Renal pelvis (tissue), 4 donors: ENCODE data around the gene TBC1D9. TPM values are rescaled to one million over a fixed set of nuclear protein-coding genes. Genes with fewer than 3 reads are reported as not detected.

Experiments
- DNase-seq: peaks from one replicate; pipeline ENCODE4 v3.0.0-alpha.2; 2013
- polyA plus RNA-seq, 3 donors: library from polyadenylated mRNA; unstranded; fragments of 120-200 nt; gene quantifications; one replicate each; pipeline ENCODE4 v1.2.1, GENCODE V29; 2013; ENCODE audit not compliant: insufficient read length in 3 of 3

The TBC1D9 gene
- polyA plus RNA-seq, 3 donors = 54.8 to 62.6 (median 56.3) TPM

DNA sequence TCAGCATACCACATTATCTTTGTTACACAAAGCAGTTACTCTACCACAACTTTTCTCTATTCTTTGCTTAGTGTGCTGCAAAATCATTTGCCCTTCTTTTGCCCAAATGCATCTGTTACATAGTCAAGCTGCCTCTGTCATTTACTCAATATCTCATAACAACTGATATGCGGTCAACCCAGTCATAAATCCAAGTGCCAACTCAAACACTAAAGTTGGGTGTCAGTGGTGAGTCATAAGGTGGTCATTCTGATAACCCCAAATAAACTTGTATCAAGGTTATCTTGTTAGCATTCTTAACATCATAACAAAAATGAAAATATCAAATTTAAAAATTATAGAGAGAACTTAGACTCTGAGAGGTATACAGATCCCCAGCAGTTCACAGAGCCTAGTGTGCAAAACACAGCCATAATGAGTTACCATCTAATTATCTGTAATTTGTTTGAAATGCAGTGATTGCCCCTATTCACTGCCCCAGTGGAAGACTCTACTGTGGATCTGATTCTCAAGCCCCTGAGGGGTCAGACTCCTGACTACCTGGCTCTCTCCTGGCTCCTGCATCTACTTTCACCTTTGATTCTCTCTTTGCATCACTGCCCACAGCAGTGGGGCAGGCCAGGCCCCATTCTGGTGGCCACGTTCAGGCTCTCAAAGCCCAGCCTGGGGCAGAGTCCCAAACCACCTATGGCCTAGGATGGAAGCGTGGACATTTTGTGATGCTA is 29.2 kb downstream of the TBC1D9 start:
- no peak for DNase-seq

DNA sequence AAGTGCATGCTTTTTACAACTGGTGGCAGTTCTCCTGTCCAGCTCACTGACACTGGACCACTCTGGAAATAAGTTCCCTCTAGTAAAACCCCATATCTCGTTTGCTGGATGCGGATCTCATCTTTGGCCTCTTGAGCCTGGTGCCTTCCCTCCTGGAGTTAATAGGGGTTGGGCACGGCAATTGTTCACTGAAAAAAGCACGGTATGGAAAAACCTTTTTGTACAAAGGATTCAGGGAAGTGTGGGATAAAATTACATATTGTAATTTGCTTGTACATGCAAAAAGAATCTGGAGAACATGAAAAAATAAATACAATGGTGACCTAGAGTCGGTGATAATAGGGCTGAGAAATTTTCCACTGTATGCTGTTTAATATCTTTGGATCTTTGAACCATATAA is 30.6 kb downstream of the TBC1D9 start:
- no peak for DNase-seq

DNA sequence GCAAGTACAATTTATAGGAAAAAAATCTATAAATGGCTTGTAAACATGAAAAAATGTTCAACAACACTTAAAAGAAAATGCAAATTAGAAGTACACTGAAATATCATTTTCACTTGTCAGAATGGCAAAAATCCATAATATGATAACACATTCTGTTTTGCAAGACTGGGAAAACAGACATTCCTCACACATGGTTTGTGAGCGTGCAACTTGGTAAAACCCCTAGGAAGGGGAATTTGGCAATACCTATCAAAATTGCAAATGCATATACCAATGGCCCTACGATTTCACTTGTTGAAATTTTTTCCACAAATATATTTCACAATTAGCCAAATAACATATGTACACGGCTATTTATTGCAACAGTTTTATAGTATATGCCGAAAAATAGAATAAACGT is 31.4 kb downstream of the TBC1D9 start:
- DNase-seq = no peak

DNA sequence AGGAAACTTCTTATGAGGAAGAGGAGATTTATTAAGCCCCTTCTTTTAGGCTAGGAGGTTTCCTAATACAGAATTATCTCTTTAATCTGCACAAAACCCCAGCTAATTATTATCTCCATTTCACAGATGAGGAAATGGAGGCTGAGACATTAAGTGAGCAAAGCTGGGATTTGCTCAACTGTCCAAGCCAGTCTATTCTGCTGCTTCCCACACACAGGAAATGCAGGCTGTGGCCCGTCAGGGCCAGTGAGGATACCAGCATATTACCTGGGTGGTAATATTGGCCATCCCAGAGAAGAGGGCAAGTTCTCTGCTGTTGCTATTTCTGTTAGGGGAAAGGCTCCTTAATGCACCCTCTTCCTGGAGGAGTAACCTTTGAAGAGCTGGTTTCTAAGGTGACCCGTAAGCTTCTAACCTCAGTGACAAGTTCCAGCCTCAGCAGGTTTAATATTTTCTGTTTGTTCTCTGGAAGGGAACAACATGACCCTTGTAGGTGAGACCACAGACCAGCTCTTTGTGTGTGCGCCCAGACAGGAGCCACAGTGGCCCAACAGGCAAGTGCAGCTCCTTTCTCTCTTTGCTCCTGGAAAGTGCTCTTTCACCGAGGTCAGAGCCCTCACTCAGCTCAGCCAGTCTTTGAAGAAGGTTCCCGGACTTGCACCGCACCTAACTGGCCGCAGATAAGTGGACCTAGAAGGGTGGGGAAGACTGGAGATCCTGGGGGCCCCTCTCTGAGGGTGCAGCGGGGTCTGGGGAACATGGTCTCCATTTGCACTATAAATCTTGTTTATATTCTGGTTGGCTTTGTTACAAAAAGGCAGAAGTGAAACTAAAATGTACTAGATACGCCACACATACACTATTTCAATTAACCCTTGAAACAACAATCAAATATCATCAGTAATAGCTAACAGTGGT is 35.5 kb downstream of the TBC1D9 start:
- DNase-seq = no peak

DNA sequence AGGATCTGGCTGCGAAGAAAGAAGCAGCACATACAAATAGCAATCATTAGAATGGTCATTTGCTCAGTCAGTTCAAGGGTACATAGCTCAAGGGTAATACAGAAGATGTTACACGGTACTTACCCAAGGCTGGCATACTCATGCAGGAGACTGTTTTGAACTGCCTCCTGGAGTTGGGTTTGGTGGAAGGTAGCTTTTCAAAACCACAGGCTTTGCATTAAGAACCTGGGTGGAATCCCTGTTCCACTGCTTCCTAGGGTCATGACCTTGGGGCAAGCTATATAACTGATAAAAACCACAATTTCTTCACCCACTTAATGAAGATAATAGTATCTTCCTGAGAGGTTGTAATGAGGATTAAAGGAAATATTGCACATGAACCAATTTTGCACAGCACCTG is 36.5 kb downstream of the TBC1D9 start:
- no peak for DNase-seq

DNA sequence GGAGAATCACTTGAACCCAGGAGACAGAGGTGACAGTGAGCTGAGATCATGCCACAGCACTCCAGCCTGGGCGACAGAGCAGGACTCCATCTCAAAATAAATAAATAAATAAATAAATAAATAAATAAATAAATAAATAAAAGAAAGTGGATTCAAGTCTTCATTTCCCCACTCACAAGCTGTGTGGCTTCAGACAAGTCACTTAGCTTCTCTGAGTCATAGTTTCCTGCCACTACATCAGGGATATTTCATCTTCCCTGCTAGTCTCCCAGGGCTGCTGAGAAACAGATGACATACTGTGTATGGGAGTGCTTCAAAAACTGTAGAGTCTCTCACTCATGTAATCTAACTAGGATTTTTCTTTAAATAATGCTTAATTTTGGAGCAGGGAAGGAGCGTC is 37.2 kb downstream of the TBC1D9 start:
- no peak for DNase-seq

DNA sequence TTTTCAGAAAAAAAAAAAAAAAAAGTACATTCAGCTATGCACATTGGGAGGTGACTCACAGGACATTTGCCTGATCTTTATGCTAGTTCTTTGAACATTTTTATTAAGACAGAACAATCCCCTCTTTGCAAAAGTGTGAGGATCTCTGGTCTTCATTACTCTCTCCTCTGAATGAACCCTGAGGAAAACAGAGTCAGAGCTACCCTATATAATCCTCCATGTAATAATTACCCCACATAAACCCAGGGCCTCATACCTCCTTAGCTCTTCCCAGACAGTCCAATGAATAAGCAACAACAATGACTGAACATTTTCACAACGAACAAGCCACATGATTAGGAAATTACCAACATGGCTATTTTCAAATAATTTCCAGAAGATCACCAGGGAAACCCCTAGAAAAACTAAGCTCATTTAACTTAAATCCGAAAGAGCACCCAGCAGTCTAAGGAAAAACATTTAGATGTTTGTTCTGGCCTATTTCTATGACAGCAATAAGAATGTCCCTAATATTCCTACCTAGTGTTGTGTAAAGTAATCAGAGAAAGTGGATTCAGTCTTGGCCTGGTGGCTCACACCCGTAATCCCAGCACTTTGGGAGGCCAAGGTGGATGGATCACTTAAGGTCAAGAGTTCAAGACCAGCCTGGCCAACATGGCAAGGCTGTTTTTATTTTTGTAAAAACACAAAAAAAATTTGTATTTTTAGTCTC is 37.8 kb downstream of the TBC1D9 start:
- no peak for DNase-seq

DNA sequence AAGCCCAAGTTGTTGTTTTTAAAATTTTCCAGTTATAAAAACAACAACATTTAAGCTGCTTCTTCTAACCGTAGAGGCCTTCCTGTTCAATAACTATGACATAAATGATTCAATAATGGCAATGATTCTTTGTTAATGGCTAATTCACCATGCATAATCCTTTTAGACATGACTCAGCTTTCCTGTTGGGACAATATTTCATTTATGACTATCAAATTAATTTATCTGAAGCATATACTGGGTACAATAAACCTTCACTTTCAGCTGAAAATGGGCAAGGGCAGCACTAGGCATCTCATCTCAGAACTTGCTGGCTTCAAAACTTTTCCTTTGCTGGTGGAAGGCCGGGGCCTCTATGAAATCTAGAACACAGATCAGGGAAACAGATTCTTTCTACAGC is 38.9 kb downstream of the TBC1D9 start:
- no peak for DNase-seq

DNA sequence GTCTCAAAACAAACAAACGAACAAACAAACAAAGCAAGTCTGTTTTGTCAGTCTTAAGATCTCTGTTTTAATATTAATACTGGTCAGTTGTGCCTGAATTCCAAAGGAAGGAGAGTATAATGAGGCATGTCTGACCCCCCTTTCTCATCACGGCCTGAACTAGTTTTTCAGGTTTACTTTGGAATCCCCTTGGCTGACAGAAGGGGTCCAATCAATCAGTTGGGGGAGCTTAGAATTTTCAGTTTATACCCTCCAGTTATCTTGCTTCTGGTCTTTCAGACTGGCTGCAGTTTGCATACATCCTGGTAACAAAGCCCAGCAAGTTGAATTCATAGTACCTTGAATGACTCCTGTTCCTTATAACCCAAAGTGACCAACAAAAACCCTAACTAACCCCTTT is 41.1 kb downstream of the TBC1D9 start:
- peak; percentile 31 for DNase-seq

DNA sequence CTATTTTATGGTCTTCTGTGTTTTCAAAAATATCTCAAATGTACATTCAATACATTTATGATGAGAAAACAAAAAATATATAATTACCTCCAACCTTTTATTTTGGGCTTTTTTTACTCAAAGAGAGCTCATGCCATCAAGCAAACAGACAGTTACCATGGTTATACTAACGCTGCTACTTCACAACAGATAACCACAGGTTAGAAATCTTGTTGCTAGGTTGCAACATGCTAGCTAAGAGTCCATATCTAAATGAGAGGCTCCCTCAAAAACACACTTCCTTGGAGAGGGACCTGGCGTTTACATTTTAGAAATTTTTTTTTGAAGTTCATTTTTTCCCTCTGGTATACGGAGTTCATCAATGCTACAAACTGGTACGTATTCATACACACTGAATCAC is 44.3 kb downstream of the TBC1D9 start:
- no peak for DNase-seq

DNA sequence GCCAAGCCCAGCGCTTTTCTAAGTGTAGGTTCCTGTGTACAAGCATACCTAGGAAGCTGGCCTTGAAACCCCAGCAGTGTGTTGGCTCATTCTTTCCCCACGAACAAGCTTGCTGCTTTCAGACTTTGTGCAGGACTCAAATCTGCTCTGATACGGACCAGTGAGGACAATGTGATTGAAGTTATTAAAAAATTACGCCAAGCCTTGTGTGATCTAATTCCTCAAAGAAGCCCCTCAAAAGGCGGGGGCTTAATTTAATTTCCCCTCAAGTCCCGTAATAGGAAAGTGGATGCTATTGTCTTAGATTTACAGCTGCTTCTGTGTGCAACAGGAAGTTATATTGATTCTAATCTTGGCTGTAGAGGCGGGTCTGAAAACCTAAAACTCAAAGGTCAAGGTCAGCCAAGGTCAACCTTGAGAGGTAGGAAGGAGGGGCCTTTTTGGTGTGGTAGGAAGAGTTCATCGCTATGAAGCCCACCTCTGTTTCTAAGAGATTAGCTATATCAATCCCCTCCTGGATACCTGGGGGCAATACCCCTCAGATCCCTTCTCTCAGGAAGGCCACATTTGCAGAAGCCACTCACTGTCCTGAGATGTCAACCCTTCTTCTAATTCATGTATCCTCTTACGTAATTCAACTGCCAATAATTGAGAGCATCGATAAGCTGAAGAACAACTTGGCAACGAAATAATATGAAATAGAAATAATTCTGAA is 45.1 kb downstream of the TBC1D9 start:
- no peak for DNase-seq

DNA sequence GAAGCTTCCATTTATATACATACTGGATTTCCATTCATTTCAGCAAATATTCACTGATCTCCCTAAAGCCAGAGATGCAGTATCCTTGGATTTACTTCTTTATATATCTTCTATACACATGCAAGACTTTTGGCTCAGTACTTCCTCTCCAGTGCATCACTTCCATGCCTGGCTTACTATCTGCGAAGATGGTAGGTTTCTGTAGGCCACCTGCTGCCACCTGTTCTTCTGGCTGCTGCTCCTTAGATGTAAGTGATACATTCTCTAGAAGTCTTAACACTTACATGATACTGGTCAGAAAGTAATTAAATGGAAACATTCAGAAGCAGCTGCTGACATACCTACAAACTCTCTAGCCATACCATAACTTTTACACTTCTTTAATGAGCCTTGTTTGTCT is 48.9 kb downstream of the TBC1D9 start:
- no peak for DNase-seq

DNA sequence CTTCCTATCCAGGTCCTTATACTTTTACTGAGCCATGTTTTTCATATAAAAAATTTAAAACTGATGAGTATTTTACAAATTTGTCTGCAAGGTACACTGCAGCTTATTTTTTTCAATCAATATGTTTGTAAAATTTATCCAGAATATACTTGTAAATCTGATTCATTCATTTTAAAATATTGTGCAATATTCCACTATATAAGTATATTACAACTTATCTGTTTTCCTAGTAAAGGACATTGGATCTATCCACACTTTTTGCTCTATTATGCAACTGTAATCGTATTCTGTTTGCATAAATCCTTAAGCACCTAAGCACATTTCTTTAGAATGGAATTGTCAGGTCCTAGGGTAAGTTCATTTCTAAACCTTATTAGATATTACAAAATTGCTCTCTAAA is 49.5 kb downstream of the TBC1D9 start:
- no peak for DNase-seq

DNA sequence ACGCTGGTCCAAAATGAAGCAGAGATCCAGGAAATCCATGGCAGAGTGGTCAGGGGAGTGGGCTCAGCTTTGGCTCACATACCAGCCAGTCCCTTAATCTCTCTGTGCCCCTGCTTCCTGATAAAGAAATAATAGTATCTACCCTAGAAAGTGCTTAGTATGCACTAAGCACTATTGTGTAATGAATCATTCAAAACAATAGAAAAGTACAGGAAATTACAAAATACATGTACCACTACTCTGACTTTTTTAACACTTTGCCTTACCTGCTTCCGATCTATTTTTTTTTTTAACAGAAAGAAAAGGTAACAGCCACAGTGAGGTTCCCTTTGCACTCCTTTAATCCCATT is 49.9 kb downstream of the TBC1D9 start:
- no peak for DNase-seq

DNA sequence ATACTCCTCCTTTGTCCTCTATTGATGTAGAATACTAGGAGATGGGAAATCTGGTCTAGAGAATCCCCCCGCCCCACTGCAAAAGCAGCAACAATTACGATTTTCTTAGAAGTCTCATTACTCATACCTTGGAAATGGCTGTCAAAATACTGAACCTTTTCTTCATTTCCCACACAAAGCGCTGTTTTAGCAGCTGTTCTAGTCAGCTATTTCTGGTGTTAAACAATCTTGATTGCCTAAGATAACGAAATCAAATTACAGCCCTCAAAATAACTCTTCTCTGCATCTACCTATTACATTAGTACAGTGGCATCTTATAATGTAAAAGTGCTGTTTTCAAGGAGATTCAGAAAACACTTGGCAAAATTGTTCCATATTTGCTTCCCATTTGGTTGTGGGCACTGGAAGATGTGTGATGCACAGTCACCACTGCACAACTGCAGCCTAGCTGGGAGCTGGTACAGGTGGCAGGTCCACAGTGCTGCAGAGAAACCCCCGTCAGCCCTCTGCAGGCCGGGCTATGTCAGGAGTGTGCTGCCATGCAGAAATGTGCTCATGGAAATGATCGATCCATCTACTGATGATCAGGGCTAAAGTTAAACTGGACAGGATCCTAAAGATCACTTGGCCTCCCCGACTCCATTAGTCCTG is 50.4 kb downstream of the TBC1D9 start:
- no peak for DNase-seq

DNA sequence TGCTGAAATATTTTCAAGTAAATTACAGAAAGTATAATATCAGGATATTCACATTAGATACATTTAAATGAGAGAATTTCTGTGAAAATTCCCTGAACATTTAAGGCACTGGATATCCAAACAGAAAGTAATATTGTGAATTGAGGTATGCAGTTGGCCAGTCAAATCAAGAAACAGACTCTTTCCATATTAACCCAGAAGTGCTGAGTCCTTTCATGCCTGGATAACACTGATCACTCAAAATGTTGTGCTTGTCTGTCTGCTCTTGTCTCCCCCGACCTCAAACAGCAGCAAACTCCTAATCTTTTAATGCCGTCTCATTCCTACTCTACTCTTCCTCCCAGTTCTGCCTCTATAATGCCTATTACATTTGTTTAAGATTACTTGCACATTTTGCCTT is 51.2 kb downstream of the TBC1D9 start:
- no peak for DNase-seq

DNA sequence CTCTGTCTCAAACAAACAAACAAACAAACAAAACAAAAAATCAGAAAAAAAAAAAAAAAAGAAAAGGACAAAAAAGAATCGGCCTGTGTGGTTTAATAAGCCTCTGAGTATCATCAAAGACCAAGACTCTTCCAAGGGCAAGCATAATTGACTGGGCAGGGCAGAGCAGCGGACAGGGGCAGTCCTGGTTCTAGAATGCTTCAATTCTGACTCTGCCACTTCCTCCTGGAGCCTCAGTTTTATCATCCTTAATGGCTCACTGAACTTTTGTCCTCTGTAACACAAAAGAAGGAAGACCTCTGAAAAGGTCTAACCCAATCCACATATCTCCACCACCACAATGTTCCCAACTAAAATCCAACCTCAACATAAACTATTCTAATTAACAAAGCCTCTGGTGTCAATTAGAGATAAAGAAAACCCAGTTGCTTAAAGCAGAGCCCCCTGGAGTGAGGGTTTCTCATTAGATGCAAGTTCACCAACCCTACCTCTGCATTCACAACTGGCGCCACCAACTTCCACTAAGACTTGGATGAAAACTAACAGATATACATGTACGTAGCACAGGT is 51.7 kb downstream of the TBC1D9 start:
- DNase-seq = no peak

DNA sequence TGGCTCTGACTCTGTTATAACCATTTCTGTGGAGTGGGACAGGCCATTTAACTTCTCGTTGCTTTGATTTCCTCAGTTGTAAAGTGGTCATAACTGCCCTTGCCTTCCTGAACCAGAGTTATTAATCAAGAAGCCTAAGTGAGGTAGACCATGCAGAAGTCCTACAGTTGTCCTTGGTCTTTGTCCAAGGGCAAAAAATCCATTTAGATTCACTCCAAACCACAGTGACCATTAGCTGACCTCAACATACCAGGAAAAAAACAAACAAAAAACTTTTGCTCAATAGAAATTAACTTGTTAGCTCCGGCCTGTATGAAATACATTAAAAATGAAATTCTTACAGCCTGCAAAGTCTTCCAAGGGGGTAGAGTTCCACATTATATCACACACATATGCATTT is 52.7 kb downstream of the TBC1D9 start:
- DNase-seq = peak; percentile 38

DNA sequence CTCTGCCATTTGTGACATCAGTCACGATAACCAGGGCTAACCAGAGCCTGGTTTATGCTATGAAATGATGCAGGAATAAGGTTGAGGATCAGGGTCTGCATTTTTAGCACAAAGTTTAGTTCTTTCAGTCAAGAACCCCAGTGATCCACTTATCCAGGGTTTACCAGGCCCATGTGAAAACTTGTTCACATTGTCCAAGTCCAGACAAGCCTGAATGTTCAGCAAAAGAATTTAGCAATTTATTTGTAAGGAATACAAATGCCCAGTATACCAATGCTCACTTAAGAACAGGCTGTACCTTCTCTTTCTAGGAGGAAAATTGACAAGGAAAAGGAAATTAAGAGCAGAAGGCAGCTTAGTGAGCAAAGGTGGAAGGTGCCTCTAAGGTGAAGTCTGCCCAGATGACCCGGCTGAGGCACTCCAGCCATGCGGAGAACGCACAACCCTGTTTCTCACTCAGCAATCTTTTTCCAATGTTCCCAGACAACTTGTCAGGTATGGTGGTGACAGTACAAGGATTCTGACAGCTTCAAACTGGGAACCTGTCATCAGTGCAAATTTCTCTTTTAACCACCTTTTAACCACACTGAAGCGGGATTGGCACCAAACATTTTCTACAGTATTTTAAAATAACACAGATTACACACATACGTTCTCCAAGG is 54.0 kb downstream of the TBC1D9 start:
- DNase-seq = no peak

DNA sequence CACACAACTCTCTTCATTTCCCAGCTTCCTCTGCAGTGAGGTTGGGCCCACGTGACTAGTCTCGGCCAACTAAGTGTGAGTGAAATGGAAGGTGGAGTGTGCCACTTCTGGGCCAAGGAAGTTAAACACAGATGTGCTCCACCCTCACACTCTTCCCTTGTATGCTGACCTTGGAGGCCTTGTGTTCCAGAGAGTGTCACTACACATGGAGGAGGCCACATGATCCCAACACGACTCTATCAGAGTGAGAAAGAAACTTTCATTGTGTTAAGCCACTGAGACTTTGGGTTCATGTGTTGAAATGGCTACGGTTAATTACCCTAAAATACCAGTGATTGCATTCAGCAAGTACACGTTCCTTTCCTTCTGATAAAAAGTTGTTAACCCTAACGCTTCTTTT is 55.1 kb downstream of the TBC1D9 start:
- no peak for DNase-seq
